ENCODE data around the gene EFHC2. TPM values are rescaled to one million over a fixed set of nuclear protein-coding genes. Genes with fewer than 3 reads are reported as not detected.

The EFHC2 gene
- total and polyA plus RNA-seq, 2 of the 8 experiments (the other 6 are each of a cell fraction or from before 2014, with no cell fraction given), result 1.8 to 3.4 TPM

- H4K5ac ChIP-seq (ENCODE audit: insufficient read length, low read depth, low read length), result no peak overlapping the region
- H3K4me2 ChIP-seq (ENCODE audit: insufficient read depth in 1 of 2, low read depth in 2 of 2, low read length in 2 of 2), result no peak overlapping the region
- ChIA-PET CTCF (ENCODE audit: partially characterized antibody) (interaction anchor here (0.7 kb wide), 1 partner anchor 16 kb away, joined by 3 read pairs; no protein-coding TSS in a partner anchor), POLR2A (ENCODE audit: partially characterized antibody) (no interaction called here)
- no peak overlapping the region for H3K27ac ChIP-seq (ENCODE audit: low read depth, low read length)
- no peak overlapping the region for H3K23ac ChIP-seq (ENCODE audit: insufficient read length)
- H3K79me2 ChIP-seq (ENCODE audit: control insufficient read depth in 1 of 2, insufficient read depth in 2 of 2, low read length in 2 of 2), result no peaks in the 10 kb centered on the region
- H4K8ac ChIP-seq (ENCODE audit: extremely low read depth, insufficient read depth, low read length), result no peak overlapping the region
- H2BK20ac ChIP-seq (ENCODE audit: low read length), result no peak overlapping the region
- no peak for FAIRE-seq
- no peaks in the 10 kb centered on the region for H3K36me3 ChIP-seq (ENCODE audit: control insufficient read depth in 2 of 4, insufficient read depth in 4 of 4, low read length in 3 of 4)
- H3K14ac ChIP-seq (ENCODE audit: insufficient read length), result no peak overlapping the region
- 100% methylated on average over 1 of the region's 2 CpGs; no CpG with 5 or more reads in 1 of the 2 experiments for WGBS, 2 experiments (ENCODE audit: extremely low coverage in 1 of 2, insufficient coverage in 1 of 2, insufficient read length in 1 of 2, insufficient replicate concordance in 2 of 2, low coverage in 1 of 2, low lambda C conversion rate in 2 of 2, missing lambda C conversion rate in 1 of 2)
- H3K23me2 ChIP-seq (ENCODE audit: low read depth, low read length), result no peaks in the 10 kb centered on the region
- no peaks in the 10 kb centered on the region for H3K27me3 ChIP-seq (replicated peaks in 1 of 4; ENCODE audit: control insufficient read depth in 3 of 4, extremely low read depth in 1 of 4, insufficient read depth in 3 of 4, low read length in 3 of 4)
- no peaks in the 10 kb centered on the region for H4K20me1 ChIP-seq (replicated peaks in 1 of 2; ENCODE audit: control insufficient read depth in 1 of 2, insufficient read depth in 2 of 2, low read length in 2 of 2)
- no peak overlapping the region for H2BK120ac ChIP-seq (replicated peaks; ENCODE audit: low read depth, low read length)
- no peak overlapping the region for H4K91ac ChIP-seq (replicated peaks; ENCODE audit: insufficient read length, low read length)
- no peak for DNase-seq (ENCODE audit: low read depth in 1 of 2, low spot score in 2 of 2)
- no peak overlapping the region for H2BK15ac ChIP-seq (ENCODE audit: low read length)
- no peaks in the 10 kb centered on the region for H3K9me3 ChIP-seq (ENCODE audit: insufficient read depth in 2 of 2, low read depth in 1 of 2, low read length in 1 of 2)
- H3K4ac ChIP-seq (replicated peaks; ENCODE audit: insufficient read length, low read depth, low read length), result no peak overlapping the region
- H3K79me1 ChIP-seq (ENCODE audit: low read depth, low read length), result no peaks in the 10 kb centered on the region
- H2BK12ac ChIP-seq (ENCODE audit: low read depth, low read length), result no peak overlapping the region
- TF ChIP-seq SIX5 (IDR thresholded peaks at IDR 0.05; ENCODE audit: low read depth, low read length) (no peak), POLR2A (IDR thresholded peaks at IDR 0.05; ENCODE audit: control extremely low read depth in 1 of 2, low read depth in 2 of 2, low read length in 2 of 2) (no peak), RFX5 (IDR thresholded peaks at IDR 0.05; ENCODE audit: borderline replicate concordance, low read depth, low read length) (no peak), CBX8 (IDR thresholded peaks at IDR 0.05; ENCODE audit: borderline replicate concordance, low read depth, low read length) (no peak), GTF2F1 (IDR thresholded peaks at IDR 0.05; ENCODE audit: borderline replicate concordance, low read depth, low read length) (no peak), RAD21 (IDR thresholded peaks at IDR 0.05 in 1 of 2, conservative IDR thresholded peaks at IDR 0.05 in 1 of 2; ENCODE audit: low read depth in 2 of 2, low read length in 2 of 2) (no peak), KDM5A (IDR thresholded peaks at IDR 0.05; ENCODE audit: low read length) (no peak), CBX5 (IDR thresholded peaks at IDR 0.05; ENCODE audit: low read depth, low read length) (no peak), CHD1 (IDR thresholded peaks at IDR 0.05; ENCODE audit: low read depth, low read length) (no peak), SIRT6 (IDR thresholded peaks at IDR 0.05; ENCODE audit: low read length) (no peak)
- TF ChIP-seq, protein P1, sequence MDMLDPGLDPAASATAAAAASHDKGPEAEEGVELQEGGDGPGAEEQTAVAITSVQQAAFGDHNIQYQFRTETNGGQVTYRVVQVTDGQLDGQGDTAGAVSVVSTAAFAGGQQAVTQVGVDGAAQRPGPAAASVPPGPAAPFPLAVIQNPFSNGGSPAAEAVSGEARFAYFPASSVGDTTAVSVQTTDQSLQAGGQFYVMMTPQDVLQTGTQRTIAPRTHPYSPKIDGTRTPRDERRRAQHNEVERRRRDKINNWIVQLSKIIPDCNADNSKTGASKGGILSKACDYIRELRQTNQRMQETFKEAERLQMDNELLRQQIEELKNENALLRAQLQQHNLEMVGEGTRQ (IDR thresholded peaks at IDR 0.05; ENCODE audit: low read length), result no peak
- TF ChIP-seq, protein P2, sequence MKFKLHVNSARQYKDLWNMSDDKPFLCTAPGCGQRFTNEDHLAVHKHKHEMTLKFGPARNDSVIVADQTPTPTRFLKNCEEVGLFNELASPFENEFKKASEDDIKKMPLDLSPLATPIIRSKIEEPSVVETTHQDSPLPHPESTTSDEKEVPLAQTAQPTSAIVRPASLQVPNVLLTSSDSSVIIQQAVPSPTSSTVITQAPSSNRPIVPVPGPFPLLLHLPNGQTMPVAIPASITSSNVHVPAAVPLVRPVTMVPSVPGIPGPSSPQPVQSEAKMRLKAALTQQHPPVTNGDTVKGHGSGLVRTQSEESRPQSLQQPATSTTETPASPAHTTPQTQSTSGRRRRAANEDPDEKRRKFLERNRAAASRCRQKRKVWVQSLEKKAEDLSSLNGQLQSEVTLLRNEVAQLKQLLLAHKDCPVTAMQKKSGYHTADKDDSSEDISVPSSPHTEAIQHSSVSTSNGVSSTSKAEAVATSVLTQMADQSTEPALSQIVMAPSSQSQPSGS (IDR thresholded peaks at IDR 0.05; ENCODE audit: low read length), result no peak
- no peak overlapping the region for H3K4me3 ChIP-seq (ENCODE audit: extremely low read depth in 1 of 4, insufficient read depth in 2 of 4, low read depth in 3 of 4, low read length in 4 of 4)
- H3K4me1 ChIP-seq (replicated peaks in 1 of 4; ENCODE audit: control insufficient read depth in 3 of 4, insufficient read depth in 4 of 4, low read length in 3 of 4), result no peaks in the 10 kb centered on the region
- H2AFZ ChIP-seq (ENCODE audit: low read length), result no peak overlapping the region
- H2AK5ac ChIP-seq (ENCODE audit: low read depth, low read length), result no peak overlapping the region
- no peak overlapping the region for H3K9ac ChIP-seq (replicated peaks in 1 of 4; ENCODE audit: extremely low read depth in 1 of 4, low read depth in 3 of 4, low read length in 3 of 4)
- H2BK5ac ChIP-seq (ENCODE audit: low read depth, low read length), result no peak overlapping the region
- H3K18ac ChIP-seq (ENCODE audit: extremely low read depth, low read length), result no peak overlapping the region
- H3K56ac ChIP-seq (replicated peaks; ENCODE audit: insufficient read length, low read depth, low read length), result no peak overlapping the region
Observed at GRCh38 chrX:44314259-44314734, 29.2 kb downstream of the EFHC2 start.
